ENCODE results near the gene HOXA13.

DNA sequence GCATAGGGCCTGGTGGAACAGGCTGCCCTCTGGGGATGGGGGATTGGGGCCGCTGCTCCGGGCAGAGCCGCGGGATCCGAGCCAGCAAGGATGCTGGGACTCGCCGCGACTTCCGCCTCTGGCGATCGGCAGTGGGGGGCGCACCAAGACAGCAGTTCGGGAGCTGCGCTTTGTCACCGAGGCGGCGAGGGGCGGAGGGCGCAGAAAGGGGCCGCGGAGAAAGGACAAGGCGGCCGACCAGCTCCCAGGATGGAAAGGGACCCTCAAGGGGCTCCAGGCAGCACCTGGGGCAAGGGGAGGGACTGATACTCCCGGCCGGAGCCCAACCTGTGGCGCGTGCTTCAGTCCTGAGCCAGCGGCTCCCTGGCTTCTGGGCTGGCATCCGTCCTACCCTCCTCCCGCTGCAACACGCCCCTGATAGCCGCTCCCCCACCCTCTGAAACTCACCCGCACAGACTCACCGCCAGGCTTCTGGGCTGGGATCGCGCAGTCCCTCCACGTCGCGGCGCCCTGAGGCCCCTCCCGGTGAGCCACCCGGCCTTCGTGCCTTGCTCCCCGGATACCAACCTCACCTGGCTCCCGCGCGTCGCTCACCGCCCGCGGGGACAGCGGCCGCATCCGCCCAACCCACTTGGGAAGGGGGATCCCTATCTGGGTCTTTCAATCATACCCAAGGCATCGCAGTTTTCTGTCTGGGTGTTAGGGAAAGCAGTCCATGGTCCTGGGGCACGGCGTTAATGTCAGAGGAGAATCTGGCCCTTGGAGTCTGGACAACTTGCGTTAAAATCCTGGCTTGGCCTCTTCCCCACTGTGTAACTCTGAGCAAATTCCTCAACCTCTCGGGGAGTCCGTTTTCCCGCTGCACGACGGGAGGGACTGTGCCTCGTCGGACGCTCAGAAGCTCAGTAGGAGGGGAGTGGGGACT, 35.8 kb upstream of the HOXA13 start:
- TF ChIP-seq, protein P1, sequence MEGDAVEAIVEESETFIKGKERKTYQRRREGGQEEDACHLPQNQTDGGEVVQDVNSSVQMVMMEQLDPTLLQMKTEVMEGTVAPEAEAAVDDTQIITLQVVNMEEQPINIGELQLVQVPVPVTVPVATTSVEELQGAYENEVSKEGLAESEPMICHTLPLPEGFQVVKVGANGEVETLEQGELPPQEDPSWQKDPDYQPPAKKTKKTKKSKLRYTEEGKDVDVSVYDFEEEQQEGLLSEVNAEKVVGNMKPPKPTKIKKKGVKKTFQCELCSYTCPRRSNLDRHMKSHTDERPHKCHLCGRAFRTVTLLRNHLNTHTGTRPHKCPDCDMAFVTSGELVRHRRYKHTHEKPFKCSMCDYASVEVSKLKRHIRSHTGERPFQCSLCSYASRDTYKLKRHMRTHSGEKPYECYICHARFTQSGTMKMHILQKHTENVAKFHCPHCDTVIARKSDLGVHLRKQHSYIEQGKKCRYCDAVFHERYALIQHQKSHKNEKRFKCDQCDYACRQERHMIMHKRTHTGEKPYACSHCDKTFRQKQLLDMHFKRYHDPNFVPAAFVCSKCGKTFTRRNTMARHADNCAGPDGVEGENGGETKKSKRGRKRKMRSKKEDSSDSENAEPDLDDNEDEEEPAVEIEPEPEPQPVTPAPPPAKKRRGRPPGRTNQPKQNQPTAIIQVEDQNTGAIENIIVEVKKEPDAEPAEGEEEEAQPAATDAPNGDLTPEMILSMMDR (IDR thresholded peaks at IDR 0.05): peak in 3 of 6 experiments; percentile 16 to 36 (median 17)
- no peak for TF ChIP-seq POLR2A (IDR thresholded peaks at IDR 0.05)
